IPS-18c (cell line): ENCODE measurements around the gene BMP2.

Source experiments
- H3K4me3 ChIP-seq: 2 replicates; pipeline ENCODE4 v1.7.0; 2013; ENCODE audit warnings: low read depth, mild to moderate bottlenecking, low read length, moderate library complexity; ENCODE audit not compliant: insufficient read depth
- H3K9me3 ChIP-seq: one replicate; pipeline ENCODE4 v1.6.1; 2013; ENCODE audit warnings: mild to moderate bottlenecking, low read length, moderate library complexity; ENCODE audit not compliant: control insufficient read depth, insufficient read depth

Gene BMP2

GRCh38 chr20:6812530-6812929 lies 45.0 kb downstream of the BMP2 start:
- H3K9me3 ChIP-seq, result no peaks in the 10 kb centered on the region
- H3K4me3 ChIP-seq, result no peak overlapping the region

- no peak overlapping the region for H3K4me3 ChIP-seq
- H3K9me3 ChIP-seq, result no peaks in the 10 kb centered on the region
Measured at GRCh38 chr20:6814945-6815344, 47.5 kb downstream of the BMP2 start.

GRCh38 chr20:6818033-6818808 lies 50.7 kb downstream of the BMP2 start:
- no peak overlapping the region for H3K4me3 ChIP-seq

GRCh38 chr20:6819599-6819998 lies 52.1 kb downstream of the BMP2 start:
- Histone ChIP-seq H3K4me3 (no peak overlapping the region), H3K9me3 (no peaks in the 10 kb centered on the region)

More at GRCh38 chr20:6818033-6818808, 50.7 kb downstream of the BMP2 start:
- no peaks in the 10 kb centered on the region for H3K9me3 ChIP-seq

GRCh38 chr20:6824401-6824800 lies 56.9 kb downstream of the BMP2 start:
- H3K4me3 ChIP-seq, result no peak overlapping the region
- no peaks in the 10 kb centered on the region for H3K9me3 ChIP-seq

GRCh38 chr20:6827472-6827871 lies 60.0 kb downstream of the BMP2 start:
- no peaks in the 10 kb centered on the region for H3K9me3 ChIP-seq

GRCh38 chr20:6828794-6829423 lies 61.4 kb downstream of the BMP2 start:
- no peaks in the 10 kb centered on the region for H3K9me3 ChIP-seq
- no peak overlapping the region for H3K4me3 ChIP-seq

More at GRCh38 chr20:6827472-6827871, 60.0 kb downstream of the BMP2 start:
- no peak overlapping the region for H3K4me3 ChIP-seq

GRCh38 chr20:6829510-6830116 lies 62.1 kb downstream of the BMP2 start:
- no peaks in the 10 kb centered on the region for H3K9me3 ChIP-seq
- H3K4me3 ChIP-seq, result no peak overlapping the region
